Spleen (tissue), 11 donors: Measurements from ENCODE around the gene CAMK1G. TPM values are rescaled to one million over a fixed set of nuclear protein-coding genes. Genes with fewer than 3 reads are reported as not detected.

Experiments used
- DNase-seq: peaks from one replicate; pipeline ENCODE4 v3.0.0-alpha.2; 2020
- H3K27ac ChIP-seq, 8 donors: fragments of 200-600 bp; sonication (generic) in 7 of 8; 1 replicate in 4 of 8; 2 replicates in 4 of 8; pipeline versions ENCODE4 v1.5.0 to v1.8.0; 2016 to 2021; ENCODE audit warnings: inconsistent platforms in 4 of 8, mild to moderate bottlenecking in 4 of 8, moderate library complexity in 1 of 8
- H3K27me3 ChIP-seq, 7 donors: fragments of 200-600 bp; sonication (generic) in 6 of 7; replicated peaks in 1 of 7; 1 replicate in 4 of 7; 2 replicates in 3 of 7; pipeline versions ENCODE4 v1.5.0 to v1.8.0; 2016 to 2021; ENCODE audit warnings: inconsistent platforms in 3 of 7, mild to moderate bottlenecking in 1 of 7
- H3K36me3 ChIP-seq, 6 donors: fragments of 200-600 bp; sonication (generic) in 5 of 6; 1 replicate in 4 of 6; 2 replicates in 2 of 6; pipeline versions ENCODE4 v1.5.0 to v1.8.0; 2016 to 2021; ENCODE audit warnings: inconsistent platforms in 2 of 6
- H3K4me1 ChIP-seq, 6 donors: fragments of 200-600 bp; sonication (generic) in 5 of 6; 1 replicate in 3 of 6; 2 replicates in 3 of 6; pipeline versions ENCODE4 v1.5.0 to v1.8.0; 2016 to 2021; ENCODE audit warnings: inconsistent platforms in 3 of 6
- H3K4me3 ChIP-seq, 8 donors: fragments of 200-600 bp; sonication (generic) in 7 of 8; 1 replicate in 4 of 8; 2 replicates in 4 of 8; pipeline versions ENCODE4 v1.5.0 to v1.8.0; 2016 to 2021; ENCODE audit warnings: inconsistent platforms in 4 of 8, mild to moderate bottlenecking in 4 of 8, moderate library complexity in 2 of 8
- H3K9me3 ChIP-seq, 8 donors: fragments of 200-600 bp; sonication (generic) in 7 of 8; 1 replicate in 4 of 8; 2 replicates in 4 of 8; pipeline versions ENCODE4 v1.5.0 to v1.8.0; 2016 to 2021; ENCODE audit warnings: inconsistent platforms in 4 of 8
- CTCF ChIP-seq, 11 experiments: fragments of 200-600 bp in 7 of 11; fragments of 450-650 bp in 4 of 11; sonication (generic) in 4 of 11; IDR thresholded peaks in 8 of 11; conservative IDR thresholded peaks in 3 of 11; 1 replicate in 7 of 11; 2 replicates in 4 of 11; pipeline versions ENCODE4 v1.4.0 to v1.8.0; 2016 to 2021; ENCODE audit warnings: antibody characterized with exemption in 11 of 11, inconsistent platforms in 4 of 11, mild to moderate bottlenecking in 1 of 11
- POLR2A ChIP-seq, 3 donors: fragments of 450-650 bp; IDR thresholded peaks; one replicate each; pipeline ENCODE4 v1.5.1; 2017; ENCODE audit warnings: antibody characterized with exemption in 3 of 3, mild to moderate bottlenecking in 1 of 3
- POLR2AphosphoS5 ChIP-seq, 3 donors: sonication (generic); formaldehyde crosslinking; IDR thresholded peaks; one replicate each; pipeline ENCODE4 v1.5.1; 2017; ENCODE audit warnings: antibody characterized with exemption in 3 of 3
- WGBS, 5 donors: extraction: QIAGEN DNeasy Blood & Tissue Kit in 3 of 5; methylation state at CpG; one replicate each; pipeline versions ENCODE4 v1.1.5 to v1.1.7; 2013 to 2018; 5-methylcytosine and 5-hydroxymethylcytosine counted together
- intact Hi-C: fragments of 100-400 bp; cut with DNase I; formaldehyde crosslinking; loops from one replicate; pipeline ENCODE4 v1.15.0; 2023; ENCODE audit warnings: low total_unique reads
- polyA plus RNA-seq, 3 donors: library from polyadenylated mRNA; stranded (reverse); fragments of 200-250 nt; gene quantifications; one replicate each; pipeline ENCODE4 v1.2.1, GENCODE V29; 2013
- total RNA-seq, 7 donors: library from RNA; depleted of rRNA in 3 of 7; stranded (reverse); fragments of >200 nt in 3 of 7; fragmentation: NEBNext Ultra II Directional in 4 of 7; extraction: Animal tissue kit (Norgen Biotek cat#: 25700) in 4 of 7; gene quantifications; one replicate each; pipeline versions ENCODE4 v1.1.0 to v1.2.1, GENCODE V29; 2016 to 2021
- donor health status: healthy with polysubstance abuse.
- donor health status: DM: no; HTN: no; CAD: no; lungs with moderate emphysema.
- donor health status: DM: no; HTN: no; CAD: no.
- donor health status: Bipolar disorder and iron deficiency.
- donor health status: healthy.
- donor health status: DM: no; HTN: no; CAD: no.
- donor health status: DM: yes; HTN: yes; CAD: no.

Gene CAMK1G
- total and polyA plus RNA-seq, 10 donors, result 0.68 to 12.2 (median 3.0) TPM

- H3K4me1 ChIP-seq, result peaks cover 0 to 18% (median 10%) of the 10 kb centered on the region in 6 donors
- peak; percentile 76 for DNase-seq
- peak overlapping the region in 4 of 8 donors; percentile 33 to 51 (median 35) for H3K4me3 ChIP-seq
- H3K36me3 ChIP-seq, result no peaks in the 10 kb centered on the region
- TF ChIP-seq POLR2AphosphoS5 (IDR thresholded peaks at IDR 0.05) (peak in 2 of 3 donors; percentile 66 to 75), POLR2A (IDR thresholded peaks at IDR 0.05) (no peak), CTCF (IDR thresholded peaks at IDR 0.05 in 8 of 11, conservative IDR thresholded peaks at IDR 0.05 in 3 of 11) (no peak)
- peaks cover 0 to 90% (median 26%) of the 10 kb centered on the region in 7 donors for H3K27me3 ChIP-seq
- WGBS, 5 donors, result 2 to 8% (median 5%) methylated on average over 5 to 23 of the region's 23 CpGs
- H3K9me3 ChIP-seq, result no peaks in the 10 kb centered on the region
- peak overlapping the region in 2 of 8 donors; percentile 13 to 23 for H3K27ac ChIP-seq
- intact Hi-C loops, result no loop called here
Observed at GRCh38 chr1:209585672-209586071, 2.2 kb downstream of the CAMK1G start.

DNA sequence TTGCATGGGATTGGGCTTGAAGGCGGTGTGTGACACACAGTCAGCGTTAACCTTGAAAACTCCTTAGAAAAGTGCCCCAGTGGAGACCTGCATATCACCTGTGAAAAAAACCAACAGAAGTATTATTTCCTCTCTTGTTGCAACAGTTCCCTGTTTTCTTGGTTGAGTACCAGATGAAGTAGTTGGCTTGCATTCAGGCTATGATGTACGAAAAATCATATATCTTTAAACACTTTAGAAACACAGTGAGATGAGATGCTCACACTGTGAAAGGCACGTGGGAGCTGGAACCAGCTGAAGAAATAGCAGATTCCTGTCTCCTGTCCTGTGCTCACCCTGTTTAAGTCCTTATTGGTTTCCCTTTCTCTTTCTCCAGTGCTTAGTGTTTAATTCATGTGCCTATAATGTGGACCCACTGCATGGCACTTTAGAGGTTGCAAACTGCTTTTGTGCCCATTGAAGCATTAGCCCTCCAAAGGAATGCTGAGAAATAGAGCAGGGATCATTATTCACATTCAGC is 2.8 kb downstream of the CAMK1G start:
- H3K9me3 ChIP-seq, result no peaks in the 10 kb centered on the region
- peak overlapping the region in 1 of 8 donors; percentile 6 for H3K27ac ChIP-seq
- DNase-seq, result no peak
- peaks cover 0 to 22% (median 10%) of the 10 kb centered on the region in 6 donors for H3K4me1 ChIP-seq
- H3K27me3 ChIP-seq, result peaks cover 0 to 90% (median 26%) of the 10 kb centered on the region in 7 donors
- H3K36me3 ChIP-seq, result no peaks in the 10 kb centered on the region
- intact Hi-C loops, result no loop called here
- TF ChIP-seq POLR2A (IDR thresholded peaks at IDR 0.05) (no peak), POLR2AphosphoS5 (IDR thresholded peaks at IDR 0.05) (no peak), CTCF (IDR thresholded peaks at IDR 0.05 in 8 of 11, conservative IDR thresholded peaks at IDR 0.05 in 3 of 11) (no peak)
- H3K4me3 ChIP-seq, result peak overlapping the region in 2 of 8 donors; percentile 33 to 35
- WGBS, 5 donors, result 48 to 61% (median 53%) methylated on average over 4 of the region's 4 CpGs

DNA sequence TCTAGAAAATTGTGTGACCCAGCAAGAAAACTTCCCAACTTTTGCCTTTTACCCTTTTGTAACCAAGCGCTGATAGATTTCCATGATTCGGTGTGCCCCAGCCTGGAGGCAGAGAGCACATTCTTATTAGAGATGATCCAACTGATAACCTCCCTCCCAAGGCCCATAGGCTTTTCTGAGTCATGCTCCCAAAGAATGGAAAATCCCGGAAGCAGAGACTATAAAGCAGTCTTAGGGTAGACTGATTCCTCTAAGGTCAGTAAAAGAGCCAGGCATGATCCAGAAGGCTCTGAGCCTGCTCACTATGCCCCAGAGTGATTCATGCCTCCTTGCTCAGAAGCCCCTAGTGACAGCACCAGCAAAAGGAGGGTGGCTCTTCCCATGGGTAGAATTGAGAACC is 4.3 kb downstream of the CAMK1G start:
- Histone ChIP-seq H3K27ac (peak overlapping the region in 1 of 8 donors; percentile 3), H3K9me3 (no peaks in the 10 kb centered on the region), H3K4me1 (peaks cover 0 to 23% (median 10%) of the 10 kb centered on the region in 6 donors), H3K27me3 (peaks cover 0 to 86% (median 21%) of the 10 kb centered on the region in 7 donors), H3K36me3 (no peaks in the 10 kb centered on the region), H3K4me3 (no peak overlapping the region)
- TF ChIP-seq POLR2A (IDR thresholded peaks at IDR 0.05), result no peak
- no peak for TF ChIP-seq POLR2AphosphoS5 (IDR thresholded peaks at IDR 0.05)
- TF ChIP-seq CTCF (IDR thresholded peaks at IDR 0.05 in 8 of 11, conservative IDR thresholded peaks at IDR 0.05 in 3 of 11), result no peak
- DNase-seq, result no peak
- WGBS, 5 donors, result 80 to 91% (median 86%) methylated on average over 3 of the region's 3 CpGs
- intact Hi-C loops, result no loop called here

DNA sequence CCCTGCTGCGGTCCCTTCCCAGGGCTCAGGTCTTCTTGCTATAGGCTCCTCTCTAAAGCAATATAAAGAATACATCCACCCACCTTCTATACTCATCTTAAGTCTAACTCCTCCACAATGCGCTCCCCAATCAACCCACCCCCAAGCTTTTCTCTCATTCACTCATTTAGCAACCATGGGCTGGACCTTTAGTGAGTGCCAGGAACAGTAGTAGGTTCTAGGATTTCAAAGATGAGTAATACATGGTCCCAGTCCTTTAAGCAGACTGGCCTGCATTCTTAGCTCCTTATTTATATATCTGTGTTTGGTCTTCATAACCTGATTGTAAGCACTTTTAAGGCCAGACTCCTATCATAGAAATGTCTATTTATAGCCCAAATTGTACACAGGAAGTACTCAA is 5.9 kb downstream of the CAMK1G start:
- 85 to 100% (median 94%) methylated on average over 2 of the region's 2 CpGs for WGBS, 5 donors
- intact Hi-C loops, result no loop called here
- H3K27me3 ChIP-seq, result peaks cover 0 to 74% (median 14%) of the 10 kb centered on the region in 7 donors
- no peak for TF ChIP-seq POLR2A (IDR thresholded peaks at IDR 0.05)
- DNase-seq, result no peak
- H3K36me3 ChIP-seq, result no peaks in the 10 kb centered on the region
- no peaks in the 10 kb centered on the region for H3K9me3 ChIP-seq
- no peak overlapping the region for H3K4me3 ChIP-seq
- H3K27ac ChIP-seq, result peak overlapping the region in 5 of 8 donors; percentile 13 to 64 (median 36)
- H3K4me1 ChIP-seq, result peaks cover 0 to 23% (median 10%) of the 10 kb centered on the region in 6 donors
